ENCODE data around the gene KDM4D. TPM values are rescaled to one million over a fixed set of nuclear protein-coding genes. Genes with fewer than 3 reads are reported as not detected.

Gene KDM4D
- total and polyA plus RNA-seq, 2 of the 4 experiments (the other 2 are of a cell fraction) = 0.90 to 1.1 TPM

DNA sequence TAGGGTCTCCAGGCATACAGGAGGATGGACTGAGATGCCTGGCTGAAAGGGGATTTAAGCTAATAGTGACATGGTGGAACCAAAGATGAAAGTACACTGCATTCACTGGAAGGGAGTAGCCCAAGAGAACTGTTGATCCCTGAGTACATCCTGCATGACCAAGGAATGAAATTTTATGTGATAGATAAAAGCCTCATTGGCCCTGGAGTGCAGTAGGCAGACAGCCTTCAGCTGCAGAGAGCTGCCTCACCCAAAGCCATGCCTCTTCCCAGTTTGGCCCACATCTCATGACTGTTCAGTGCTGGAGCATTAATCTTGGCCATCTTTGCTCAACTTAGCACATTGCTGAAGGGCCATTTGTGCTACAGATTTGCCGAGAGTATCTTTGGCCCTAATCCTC, 59.5 kb downstream of the KDM4D start:
- CTCF ChIA-PET = no interaction called here
- intact Hi-C loops (cut with micrococcal nuclease) (no loop called here), in situ Hi-C loops (cut with MboI; ENCODE audit: low sequenced_read_pairs) (no loop called here), dilution Hi-C loops (cut with HindIII; ENCODE audit: low sequenced_read_pairs, unreplicated experiment) (no loop called here)
- Histone ChIP-seq H3K9ac (ENCODE audit: low read depth, low read length) (no peak overlapping the region), H3K18ac (ENCODE audit: low read depth, low read length) (no peak overlapping the region), H2BK15ac (ENCODE audit: low read depth, low read length) (no peak overlapping the region), H4K8ac (ENCODE audit: low read depth in 2 of 2, low read length in 2 of 2) (no peak overlapping the region), H3K23ac (ENCODE audit: low read depth, low read length) (no peak overlapping the region), H4K20me1 (ENCODE audit: insufficient read depth, low read length) (no peaks in the 10 kb centered on the region), H2BK5ac (ENCODE audit: low read depth, low read length, poor library complexity, severe bottlenecking) (no peak overlapping the region), H3K56ac (ENCODE audit: extremely low read depth, insufficient read depth, low read length) (no peak overlapping the region), H2AK9ac (replicated peaks; ENCODE audit: low read depth, low read length, poor library complexity) (no peak overlapping the region), H3K9me3 (ENCODE audit: control insufficient read depth, insufficient read depth, low read length) (no peaks in the 10 kb centered on the region), H4K5ac (ENCODE audit: low read depth, low read length) (no peak overlapping the region), H3K4me1 (ENCODE audit: control insufficient read depth, insufficient read depth, low read length) (no peaks in the 10 kb centered on the region), H3K36me3 (ENCODE audit: control insufficient read depth, insufficient read depth, low read length) (no peaks in the 10 kb centered on the region), H3K27me3 (ENCODE audit: control insufficient read depth, insufficient read depth, low read length) (peaks cover 10% of the 10 kb centered on the region), H2AFZ (replicated peaks; ENCODE audit: low read length, poor library complexity) (no peak overlapping the region), H2BK120ac (ENCODE audit: low read depth, low read length) (no peak overlapping the region), H4K91ac (ENCODE audit: insufficient read depth, low read depth, low read length) (no peak overlapping the region), H2BK20ac (ENCODE audit: low read depth, low read length) (no peak overlapping the region), H3K4me3 (ENCODE audit: insufficient read depth, low read depth, low read length) (no peak overlapping the region), H3K14ac (replicated peaks; ENCODE audit: low read depth, low read length) (no peak overlapping the region), H3K79me1 (ENCODE audit: low read depth in 1 of 2, low read length in 2 of 2) (no peaks in the 10 kb centered on the region), H3K4ac (ENCODE audit: low read depth, low read length) (no peak overlapping the region), H2AK5ac (ENCODE audit: low read depth, low read length) (no peak overlapping the region), H3K4me2 (ENCODE audit: low read depth, low read length) (no peak overlapping the region), H3K27ac (ENCODE audit: insufficient read depth, low read length) (no peak overlapping the region), H3K9me1 (ENCODE audit: insufficient read depth, low read length) (no peaks in the 10 kb centered on the region)
- no TSS peak for BruUV-seq (replicated peaks)
- POLR2A ChIA-PET (ENCODE audit: unreplicated experiment) = no interaction called here
- no peak for DNase-seq
- TF ChIP-seq, protein P1, sequence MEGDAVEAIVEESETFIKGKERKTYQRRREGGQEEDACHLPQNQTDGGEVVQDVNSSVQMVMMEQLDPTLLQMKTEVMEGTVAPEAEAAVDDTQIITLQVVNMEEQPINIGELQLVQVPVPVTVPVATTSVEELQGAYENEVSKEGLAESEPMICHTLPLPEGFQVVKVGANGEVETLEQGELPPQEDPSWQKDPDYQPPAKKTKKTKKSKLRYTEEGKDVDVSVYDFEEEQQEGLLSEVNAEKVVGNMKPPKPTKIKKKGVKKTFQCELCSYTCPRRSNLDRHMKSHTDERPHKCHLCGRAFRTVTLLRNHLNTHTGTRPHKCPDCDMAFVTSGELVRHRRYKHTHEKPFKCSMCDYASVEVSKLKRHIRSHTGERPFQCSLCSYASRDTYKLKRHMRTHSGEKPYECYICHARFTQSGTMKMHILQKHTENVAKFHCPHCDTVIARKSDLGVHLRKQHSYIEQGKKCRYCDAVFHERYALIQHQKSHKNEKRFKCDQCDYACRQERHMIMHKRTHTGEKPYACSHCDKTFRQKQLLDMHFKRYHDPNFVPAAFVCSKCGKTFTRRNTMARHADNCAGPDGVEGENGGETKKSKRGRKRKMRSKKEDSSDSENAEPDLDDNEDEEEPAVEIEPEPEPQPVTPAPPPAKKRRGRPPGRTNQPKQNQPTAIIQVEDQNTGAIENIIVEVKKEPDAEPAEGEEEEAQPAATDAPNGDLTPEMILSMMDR (conservative IDR thresholded peaks at IDR 0.05; ENCODE audit: low read depth, low read length) = no peak
- no peak for TF ChIP-seq RFX5 (IDR thresholded peaks at IDR 0.05; ENCODE audit: low read depth, low read length)
- no peak for TF ChIP-seq SMC3 (IDR thresholded peaks at IDR 0.05; ENCODE audit: low read depth, low read length)
- TF ChIP-seq MXI1 (IDR thresholded peaks at IDR 0.05; ENCODE audit: borderline replicate concordance, low read depth, low read length) = no peak
- TF ChIP-seq MAZ (IDR thresholded peaks at IDR 0.05; ENCODE audit: borderline replicate concordance, low read depth, low read length) = no peak
- no peak for TF ChIP-seq CHD1 (IDR thresholded peaks at IDR 0.05; ENCODE audit: low read depth, low read length)
- TF ChIP-seq ELK1 (IDR thresholded peaks at IDR 0.05; ENCODE audit: borderline replicate concordance, low read depth, low read length) = no peak
- no peak for TF ChIP-seq FOS (IDR thresholded peaks at IDR 0.05; ENCODE audit: low read depth, low read length)
- WGBS, 2 experiments (ENCODE audit: extremely low coverage in 2 of 2, insufficient read length in 1 of 2) = 80% methylated on average over 1 of the region's 1 CpG; no CpG with 5 or more reads in 1 of the 2 experiments
- no peak for ATAC-seq (ENCODE audit: low read depth)
